ENCODE data around the gene SHMT1.
"Not testable (repeated sequence)": the region's sequence is repeated elsewhere in the genome, so short reads cannot be mapped to it uniquely, and the experiment has no call there.

SHMT1 gene

GRCh38 chr17:18378614-18379013 lies 15.3 kb upstream of the SHMT1 start:
- in situ Hi-C loops (cut with MboI; ENCODE audit: low sequenced_read_pairs), result not testable (repeated sequence)

- in situ Hi-C loops (cut with MboI; ENCODE audit: low sequenced_read_pairs), result no loop called here
Observed at GRCh38 chr17:18378205-18378505, 14.8 kb upstream of the SHMT1 start.

- in situ Hi-C loops (cut with MboI; ENCODE audit: low sequenced_read_pairs), result no loop called here
Observed at GRCh38 chr17:18377437-18378204, 14.3 kb upstream of the SHMT1 start, which contains the start of gene EVPLL. Gene EVPLL, plus strand, starts transcription at chr17:18377778. Its CDS starts 3,160 bp downstream, at chr17:18380938.

GRCh38 chr17:18374216-18374615 lies 10.9 kb upstream of the SHMT1 start:
- in situ Hi-C loops (cut with MboI; ENCODE audit: low sequenced_read_pairs), result no loop called here

GRCh38 chr17:18373181-18373580 lies 9.8 kb upstream of the SHMT1 start:
- in situ Hi-C loops (cut with MboI; ENCODE audit: low sequenced_read_pairs), result not testable (repeated sequence)

GRCh38 chr17:18371455-18371854 lies 8.1 kb upstream of the SHMT1 start:
- in situ Hi-C loops (cut with MboI; ENCODE audit: low sequenced_read_pairs), result no loop called here

GRCh38 chr17:18370761-18371160 lies 7.4 kb upstream of the SHMT1 start:
- in situ Hi-C loops (cut with MboI; ENCODE audit: low sequenced_read_pairs), result no loop called here

- in situ Hi-C loops (cut with MboI; ENCODE audit: low sequenced_read_pairs), result no loop called here
Observed at GRCh38 chr17:18368946-18369345, 5.6 kb upstream of the SHMT1 start.

- in situ Hi-C loops (cut with MboI; ENCODE audit: low sequenced_read_pairs), result no loop called here
Observed at GRCh38 chr17:18364166-18364565, 816 bp upstream of the SHMT1 start.

- in situ Hi-C loops (cut with MboI; ENCODE audit: low sequenced_read_pairs), result no loop called here
Observed at GRCh38 chr17:18362698-18363100, 651 bp downstream of the SHMT1 start.

- in situ Hi-C loops (cut with MboI; ENCODE audit: low sequenced_read_pairs), result no loop called here
Observed at GRCh38 chr17:18361837-18362697, 1.3 kb downstream of the SHMT1 start.

- in situ Hi-C loops (cut with MboI; ENCODE audit: low sequenced_read_pairs), result no loop called here
Observed at GRCh38 chr17:18360518-18360917, 2.8 kb downstream of the SHMT1 start.

GRCh38 chr17:18356624-18357023 lies 6.7 kb downstream of the SHMT1 start:
- in situ Hi-C loops (cut with MboI; ENCODE audit: low sequenced_read_pairs), result no loop called here

GRCh38 chr17:18353541-18353940 lies 9.8 kb downstream of the SHMT1 start:
- in situ Hi-C loops (cut with MboI; ENCODE audit: low sequenced_read_pairs), result no loop called here

GRCh38 chr17:18344021-18344420 lies 19.3 kb downstream of the SHMT1 start:
- in situ Hi-C loops (cut with MboI; ENCODE audit: low sequenced_read_pairs), result no loop called here

- in situ Hi-C loops (cut with MboI; ENCODE audit: low sequenced_read_pairs), result no loop called here
Observed at GRCh38 chr17:18339933-18340332, 23.4 kb downstream of the SHMT1 start.

- in situ Hi-C loops (cut with MboI; ENCODE audit: low sequenced_read_pairs), result not testable (repeated sequence)
Observed at GRCh38 chr17:18338158-18338557, 25.2 kb downstream of the SHMT1 start.

- in situ Hi-C loops (cut with MboI; ENCODE audit: low sequenced_read_pairs), result no loop called here
Observed at GRCh38 chr17:18332909-18333489, 30.4 kb downstream of the SHMT1 start.

GRCh38 chr17:18331879-18332278 lies 31.5 kb downstream of the SHMT1 start:
- in situ Hi-C loops (cut with MboI; ENCODE audit: low sequenced_read_pairs), result no loop called here

GRCh38 chr17:18328643-18329204 lies 34.6 kb downstream of the SHMT1 start:
- in situ Hi-C loops (cut with MboI; ENCODE audit: low sequenced_read_pairs), result no loop called here

GRCh38 chr17:18327556-18327955 lies 35.8 kb downstream of the SHMT1 start:
- in situ Hi-C loops (cut with MboI; ENCODE audit: low sequenced_read_pairs), result no loop called here

All from HL-60/S4 (cell line).